Cardiac septum (tissue), 1 donor: Measurements from ENCODE around the gene CFDP1. TPM values are rescaled to one million over a fixed set of nuclear protein-coding genes. Genes with fewer than 3 reads are reported as not detected.

ENCODE experiments used
- DNase-seq: peaks from one replicate; pipeline ENCODE4 v3.0.0-alpha.2; 2020; ENCODE audit warnings: low spot score
- intact Hi-C: fragments of 100-400 bp; cut with DNase I; formaldehyde crosslinking; loops from one replicate; pipeline ENCODE4 v1.14.0; 2022
- total RNA-seq: library from RNA; stranded (reverse); fragmentation: NEBNext Ultra II Directional; extraction: Animal tissue kit (Norgen Biotek cat#: 25700); gene quantifications from one replicate; pipeline ENCODE4 v1.2.1, GENCODE V29; 2021
- donor health status: DM: no; HTN: no; CAD: no.

The CFDP1 gene
- total RNA-seq, 1 donor from 2014 or later = 24.6 TPM

DNA sequence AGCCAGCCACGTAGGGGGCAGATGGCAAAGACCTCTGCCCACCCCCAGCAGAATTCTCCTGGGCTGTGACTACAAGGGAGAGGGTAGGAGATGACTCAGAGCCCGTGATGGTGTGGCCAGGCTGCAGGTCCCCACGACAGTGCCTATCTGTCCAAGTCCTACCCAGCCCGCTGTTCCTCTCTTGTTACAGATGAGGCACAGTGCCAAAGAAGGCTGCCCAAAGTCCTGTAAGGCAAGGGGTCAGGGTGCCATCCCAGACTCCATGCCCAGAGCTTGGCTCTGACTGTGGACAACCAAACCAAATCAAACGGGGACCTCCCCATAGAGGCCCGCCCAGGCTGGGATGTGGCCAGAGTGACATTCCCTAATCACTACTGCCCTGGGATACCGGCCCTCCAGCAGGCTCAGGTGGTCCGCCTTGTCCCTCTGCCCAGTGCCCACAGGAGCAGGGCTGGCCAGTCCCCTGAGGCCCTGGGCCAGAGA is 169.3 kb downstream of the CFDP1 start:
- intact Hi-C loops = loop anchor here (2.0 kb wide), 1 partner anchor 13 kb away; the partner anchor contains the start of gene BCAR1
- DNase-seq = no peak

GRCh38 chr16:75263291-75263962 is 169.9 kb downstream of the CFDP1 start:
- intact Hi-C loops = no loop called here
- DNase-seq = no peak

- intact Hi-C loops = no loop called here
Measured at GRCh38 chr16:75262800-75263127, 170.5 kb downstream of the CFDP1 start.

DNA sequence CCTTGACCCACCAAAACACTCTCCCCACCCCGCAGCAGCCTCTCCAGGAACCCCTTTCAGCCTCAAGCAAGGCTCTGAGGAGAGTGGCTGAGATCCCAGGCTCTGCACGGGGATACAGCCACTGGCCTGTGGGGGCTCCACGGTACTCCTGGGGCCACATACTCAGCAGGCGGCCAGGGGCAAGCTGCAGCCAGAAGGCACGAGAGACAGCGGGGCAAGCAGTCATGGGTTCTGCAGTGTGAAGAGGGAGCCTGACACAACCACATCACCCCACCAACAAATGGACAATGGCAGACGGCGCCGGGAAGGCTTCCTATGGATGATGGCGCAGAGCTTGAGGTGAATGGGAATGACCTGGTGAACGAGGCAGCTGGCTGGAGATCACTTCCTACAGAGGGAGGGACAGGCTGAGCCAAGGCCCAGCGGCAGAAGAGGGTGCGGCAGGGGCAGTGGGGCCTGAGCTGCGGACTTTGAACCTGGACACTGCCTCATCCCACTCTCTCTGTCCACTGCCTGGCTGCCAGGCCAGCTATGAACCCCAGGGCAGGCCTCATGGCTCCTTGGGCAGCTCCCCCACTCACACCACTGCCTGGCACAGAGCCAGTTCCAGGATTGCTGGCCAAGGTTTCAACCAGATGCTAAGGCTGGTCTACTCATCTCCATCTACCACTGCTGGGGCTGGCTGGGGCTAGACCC is 171.1 kb downstream of the CFDP1 start:
- intact Hi-C loops = no loop called here
- DNase-seq = no peak

More at GRCh38 chr16:75262800-75263127, 170.5 kb downstream of the CFDP1 start:
- no peak for DNase-seq

- intact Hi-C loops = no loop called here
Measured at GRCh38 chr16:75261590-75262078, 171.7 kb downstream of the CFDP1 start.

GRCh38 chr16:75260851-75261589 is 172.3 kb downstream of the CFDP1 start:
- intact Hi-C loops = no loop called here
- no peak for DNase-seq

More at GRCh38 chr16:75261590-75262078, 171.7 kb downstream of the CFDP1 start:
- no peak for DNase-seq

DNA sequence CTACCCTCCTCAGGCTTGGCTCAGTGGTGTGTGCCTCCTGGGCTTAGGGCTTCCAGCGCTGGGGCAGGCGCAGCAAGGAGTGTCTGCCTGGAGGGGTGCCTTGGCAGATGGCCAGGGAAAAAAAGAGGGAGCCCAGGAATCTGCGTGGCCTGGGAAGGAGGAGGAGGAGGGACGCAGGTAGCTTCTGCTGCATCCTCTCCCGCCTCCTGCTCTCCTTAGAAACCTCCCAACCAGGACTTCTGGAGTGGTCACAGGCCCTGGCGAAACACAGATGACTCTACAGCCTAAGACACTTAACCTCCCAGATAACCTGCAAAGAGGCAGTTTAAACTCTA is 174.5 kb downstream of the CFDP1 start:
- intact Hi-C loops = no loop called here
- DNase-seq = no peak

- DNase-seq = no peak
- intact Hi-C loops = no loop called here
Measured at GRCh38 chr16:75257886-75258806, 175.2 kb downstream of the CFDP1 start.

DNA sequence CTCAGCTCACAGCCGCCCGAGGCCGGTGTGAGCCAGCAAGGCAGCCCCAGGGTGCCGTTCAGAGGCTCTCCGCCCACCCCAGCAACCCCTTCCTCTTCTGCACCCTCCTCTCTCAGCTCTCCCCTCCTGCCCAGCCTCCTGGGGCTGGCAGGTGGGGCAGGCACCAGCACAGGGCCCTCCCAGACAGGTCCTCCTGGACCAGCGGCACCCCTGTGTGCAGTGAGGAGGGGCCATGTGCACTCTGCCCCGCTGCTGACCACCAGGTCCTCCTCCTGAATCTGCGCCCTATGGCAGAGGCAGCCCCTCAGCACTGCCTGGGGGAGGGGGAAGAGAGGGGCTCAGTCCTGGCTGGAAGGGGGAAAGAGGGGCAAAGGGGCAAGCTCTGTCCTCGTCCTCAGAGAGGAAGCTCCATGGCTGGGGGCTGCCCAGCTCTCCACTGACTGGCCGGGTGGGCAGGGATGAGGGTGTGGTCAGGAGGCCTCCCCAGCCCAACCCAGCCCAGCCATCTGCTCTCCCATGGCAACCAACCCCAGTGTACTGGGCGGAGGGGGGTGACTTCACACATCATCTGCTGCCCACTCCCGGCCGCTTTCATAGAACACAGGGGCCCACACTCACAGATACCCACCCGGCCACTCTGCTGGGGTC is 176.5 kb downstream of the CFDP1 start:
- DNase-seq = no peak
- intact Hi-C loops = no loop called here

- intact Hi-C loops = no loop called here
- no peak for DNase-seq
Measured at GRCh38 chr16:75256059-75256571, 177.2 kb downstream of the CFDP1 start.

- DNase-seq = no peak
- intact Hi-C loops = no loop called here
Measured at GRCh38 chr16:75254359-75254837, 178.9 kb downstream of the CFDP1 start.

DNA sequence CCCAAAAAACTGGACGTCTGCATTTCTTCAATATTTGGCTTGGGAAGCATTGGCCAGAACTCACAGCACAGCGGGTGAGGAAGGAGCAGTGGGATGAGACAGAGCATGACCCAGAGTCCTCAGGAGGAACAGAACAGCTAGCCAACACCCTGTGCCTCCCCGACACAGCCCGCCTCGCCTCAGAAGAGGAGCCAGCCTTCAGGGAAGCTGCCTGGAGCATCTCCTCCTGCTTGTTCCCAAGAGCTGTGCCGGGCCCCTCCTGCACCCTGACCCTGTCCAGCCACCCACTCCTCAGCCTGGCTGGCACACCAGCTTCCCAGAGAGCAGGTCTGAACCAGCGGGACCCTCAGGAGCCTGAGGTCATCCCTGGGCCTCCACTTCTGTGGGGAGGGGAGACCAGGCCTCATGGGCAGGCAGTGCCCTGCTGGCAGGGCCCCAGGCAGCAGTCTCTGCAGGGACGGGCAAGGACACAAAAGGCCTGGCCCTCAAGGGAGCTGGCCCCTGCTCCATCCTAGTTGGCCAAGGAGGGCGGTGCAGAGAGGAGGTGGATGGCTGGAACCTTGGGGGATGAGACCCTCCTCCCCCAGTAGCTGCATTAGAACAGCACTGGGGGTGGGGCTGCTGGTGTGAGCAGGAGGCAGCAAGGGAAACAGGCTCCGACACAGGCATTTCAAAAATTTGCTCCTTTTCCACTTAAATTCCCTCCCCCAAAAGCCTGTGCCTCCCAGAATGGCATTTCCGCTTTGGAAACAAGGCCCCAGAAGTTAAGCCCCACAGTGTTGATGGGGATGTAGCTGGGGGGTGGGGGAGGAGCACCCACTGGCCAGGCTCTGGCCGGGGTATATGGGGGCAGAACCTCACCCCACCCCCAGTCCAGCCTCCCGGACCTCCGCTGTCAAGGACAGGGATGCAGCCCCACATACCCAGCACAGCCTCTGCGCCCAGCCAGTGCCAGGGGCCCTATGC is 180.1 kb downstream of the CFDP1 start:
- no peak for DNase-seq
- intact Hi-C loops = no loop called here

GRCh38 chr16:75252049-75252864 is 181.0 kb downstream of the CFDP1 start:
- intact Hi-C loops = no loop called here
- no peak for DNase-seq

- intact Hi-C loops = loop anchor here (2.0 kb wide), 1 partner anchor 13 kb away; no protein-coding TSS in a partner anchor
- DNase-seq = peak; percentile 91
Measured at GRCh38 chr16:75251280-75252048, 181.8 kb downstream of the CFDP1 start, which contains the start of gene BCAR1. Gene BCAR1 (minus strand): TSS chr16:75251624. CDS start chr16:75251482, 142 bp downstream.

DNA sequence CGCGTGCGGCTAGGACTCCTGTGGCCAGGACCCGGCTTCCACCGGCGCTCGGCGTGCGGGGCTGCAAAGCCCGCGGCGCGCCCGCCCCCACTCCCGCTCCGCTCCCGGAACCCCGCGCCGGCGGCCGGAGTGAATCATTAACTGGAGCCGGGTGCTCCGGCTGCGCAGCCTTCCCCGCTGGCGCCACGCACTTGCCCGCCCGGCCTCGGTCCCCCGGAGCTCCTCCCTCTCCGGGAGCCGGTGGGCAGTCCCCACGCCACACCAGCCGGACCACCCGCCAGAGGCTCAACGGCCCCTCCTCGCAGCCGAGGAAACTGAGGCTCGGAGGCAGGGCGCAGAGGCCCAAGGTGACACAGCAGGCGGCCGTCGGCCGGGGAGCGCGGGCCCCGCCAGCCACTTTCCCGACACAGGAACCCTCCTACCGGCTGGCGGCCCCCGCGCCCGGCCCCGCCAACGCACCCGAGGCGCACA is 182.5 kb downstream of the CFDP1 start:
- DNase-seq = no peak
- intact Hi-C loops = loop anchor here (2.0 kb wide), 1 partner anchor 14 kb away; no protein-coding TSS in a partner anchor
